HepG2 (cell line): Measurements from ENCODE around the gene KLC4. TPM values are rescaled to one million over a fixed set of nuclear protein-coding genes. Genes with fewer than 3 reads are reported as not detected.
A peak's percentile ranks its signal among the peaks of the same experiment; 100 is the strongest.

Source experiments
- ATAC-seq: fragments of 200-7000 bp; cut with Tn5 transposase; 3 replicates; pipeline ENCODE4 v1.9.1; 2020; ENCODE audit warnings: mild to moderate bottlenecking, moderate library complexity
- Bru-seq: library from RNA; stranded (reverse); fragments of 400-500 nt; gene quantifications from one replicate; lab custom pipeline; 2021; lab: Mats Ljungman, UMichigan
- BruChase-seq, 2 experiments: library from RNA; stranded (reverse); fragments of 400-500 nt; gene quantifications; one replicate each; lab custom pipeline; 2021; lab: Mats Ljungman, UMichigan
- BruUV-seq: library from RNA; stranded (reverse); fragments of 400-500 nt; replicated peaks from 2 replicates; lab custom pipeline; 2021; lab: Mats Ljungman, UMichigan
- CTCF ChIA-PET: fragments of 300-600 bp; formaldehyde crosslinking; extraction: SDS; loops from one replicate; lab custom pipeline; 2021; ENCODE audit warnings: low total read pairs, inconsistent platforms, low intra/inter-chr PET ratio; lab: Yijun Ruan, JAX
- POLR2A ChIA-PET: fragments of 350-600 bp; sonication (Branson Sonifier 250); formaldehyde crosslinking; loops from one replicate; lab custom pipeline; 2020; ENCODE audit warnings: antibody characterized with exemption, inconsistent platforms; lab: Yijun Ruan, JAX
- DNase-seq: peaks from one replicate; pipeline ENCODE4 v3.0.0-alpha.2; 2015; ENCODE audit warnings: low spot score
- FAIRE-seq: peaks from 3 replicates; lab custom pipeline; 2011; peaks lifted over from hg19 to GRCh38; lab: Jason Lieb, UNC
- H2AFZ ChIP-seq: one replicate; pipeline ENCODE4 v1.6.1; 2011; ENCODE audit warnings: low read length, inconsistent platforms
- H3K27ac ChIP-seq: fragments of 300-600 bp; 3 replicates; pipeline ENCODE4 v1.8.0; 2011; ENCODE audit warnings: mixed run types, mild to moderate bottlenecking, mixed read lengths, low read length, inconsistent platforms; ENCODE audit not compliant: insufficient read depth; ENCODE audit errors: extremely low read length
- H3K27me3 ChIP-seq, 2 experiments: fragments of 200-600 bp in 1 of 2; 2 replicates in 1 of 2; 3 replicates in 1 of 2; pipeline versions ENCODE4 v1.6.0 to v1.8.0; 2011; ENCODE audit warnings: low read length in 2 of 2, mild to moderate bottlenecking in 2 of 2, moderate library complexity in 2 of 2, inconsistent platforms in 1 of 2; ENCODE audit not compliant: insufficient read depth in 2 of 2, control insufficient read depth in 1 of 2
- H3K36me3 ChIP-seq, 2 experiments: fragments of 200-600 bp in 1 of 2; replicated peaks in 1 of 2; 2 replicates in 1 of 2; 3 replicates in 1 of 2; pipeline versions ENCODE4 v1.5.1 to v1.8.0; 2011; ENCODE audit warnings: low read length in 2 of 2, inconsistent platforms in 1 of 2; ENCODE audit not compliant: insufficient read depth in 2 of 2, control insufficient read depth in 1 of 2
- H3K4me1 ChIP-seq: 2 replicates; pipeline ENCODE4 v1.5.1; 2012; ENCODE audit warnings: low read length, inconsistent platforms; ENCODE audit not compliant: insufficient read depth
- H3K4me2 ChIP-seq: 2 replicates; pipeline ENCODE4 v1.6.0; 2011; ENCODE audit warnings: low read depth, low read length, inconsistent platforms
- H3K4me3 ChIP-seq, 3 experiments: fragments of 200-600 bp in 1 of 3; sonication (generic), shearing (Covaris generic) in 1 of 3; replicated peaks in 1 of 3; 2 replicates each; pipeline ENCODE4 v1.5.1; 2011 to 2016; ENCODE audit warnings: low read length in 3 of 3, inconsistent platforms in 2 of 3, low read depth in 2 of 3, mild to moderate bottlenecking in 2 of 3, control low read depth in 1 of 3, mixed read lengths in 1 of 3; ENCODE audit not compliant: insufficient read depth in 1 of 3
- H3K79me2 ChIP-seq: one replicate; pipeline ENCODE4 v1.6.1; 2011; ENCODE audit warnings: low read length, inconsistent platforms; ENCODE audit not compliant: insufficient read depth
- H3K9ac ChIP-seq: 2 replicates; pipeline ENCODE4 v1.6.0; 2011; ENCODE audit warnings: mild to moderate bottlenecking, low read depth, low read length, inconsistent platforms; ENCODE audit not compliant: insufficient read depth
- H3K9me3 ChIP-seq: 2 replicates; pipeline ENCODE4 v1.5.1; 2012; ENCODE audit warnings: mild to moderate bottlenecking, low read length
- H4K20me1 ChIP-seq: 2 replicates; pipeline ENCODE4 v1.6.0; 2011; ENCODE audit warnings: inconsistent platforms, mild to moderate bottlenecking, low read length, moderate library complexity; ENCODE audit not compliant: insufficient read depth
- EP300 ChIP-seq, 3 experiments: sonication (generic) in 1 of 3; formaldehyde crosslinking in 1 of 3; IDR thresholded peaks; 2 replicates each; pipeline versions ENCODE4 v1.5.1 to v1.6.1; 2011 to 2020; ENCODE audit warnings: low read depth in 2 of 3, low read length in 2 of 3, borderline replicate concordance in 1 of 3, improper control_type of control experiment in 1 of 3, mild to moderate bottlenecking in 1 of 3, missing genetic modification reagents in 1 of 3, moderate library complexity in 1 of 3
- GLI4 ChIP-seq: sonication (generic); formaldehyde crosslinking; IDR thresholded peaks from 2 replicates; pipeline ENCODE4 v1.5.1; 2020; ENCODE audit warnings: missing genetic modification reagents, mild to moderate bottlenecking, moderate library complexity, borderline replicate concordance
- JUND ChIP-seq: sonication (generic); formaldehyde crosslinking; IDR thresholded peaks from 2 replicates; pipeline ENCODE4 v1.8.0; 2022; ENCODE audit warnings: mild to moderate bottlenecking, missing genetic modification reagents
- MTF2 ChIP-seq: sonication (generic); formaldehyde crosslinking; IDR thresholded peaks from 2 replicates; pipeline ENCODE4 v1.5.0; 2020; ENCODE audit warnings: missing genetic modification reagents, borderline replicate concordance
- NFYC ChIP-seq: IDR thresholded peaks from 2 replicates; pipeline ENCODE4 v1.6.1; 2016; ENCODE audit warnings: missing genetic modification reagents, missing compliant biosample characterization
- PPARG ChIP-seq: conservative IDR thresholded peaks from 2 replicates; pipeline ENCODE4 v1.6.1; 2016; ENCODE audit warnings: missing biosample characterization, missing genetic modification reagents
- THAP11 ChIP-seq: IDR thresholded peaks from 2 replicates; pipeline ENCODE4 v1.6.1; 2016; ENCODE audit warnings: missing biosample characterization, missing genetic modification reagents
- YY1 ChIP-seq: IDR thresholded peaks from 2 replicates; pipeline ENCODE4 v1.6.1; 2011; ENCODE audit warnings: low read length, low read depth, moderate library complexity, mild to moderate bottlenecking; ENCODE audit not compliant: insufficient read depth, insufficient replicate concordance
- ZFP1 ChIP-seq: IDR thresholded peaks from 2 replicates; pipeline ENCODE4 v1.6.1; 2016
- ZNF205 ChIP-seq: IDR thresholded peaks from 2 replicates; pipeline ENCODE4 v1.6.1; 2018; ENCODE audit warnings: missing biosample characterization, missing genetic modification reagents
- ZNF296 ChIP-seq: sonication (generic); formaldehyde crosslinking; conservative IDR thresholded peaks from 2 replicates; pipeline ENCODE4 v1.5.0; 2020; ENCODE audit warnings: mild to moderate bottlenecking, missing genetic modification reagents
- ZNF569 ChIP-seq: sonication (generic); formaldehyde crosslinking; IDR thresholded peaks from 2 replicates; pipeline ENCODE4 v1.5.0; 2020; ENCODE audit warnings: mild to moderate bottlenecking, missing genetic modification reagents, moderate library complexity, borderline replicate concordance
- ZNF768 ChIP-seq: sonication (generic); formaldehyde crosslinking; IDR thresholded peaks from 2 replicates; pipeline ENCODE4 v1.4.0; 2020; ENCODE audit warnings: missing genetic modification reagents
- ZNF775 ChIP-seq: sonication (generic); formaldehyde crosslinking; IDR thresholded peaks from 2 replicates; pipeline ENCODE4 v1.4.0; 2020; ENCODE audit warnings: missing genetic modification reagents, mild to moderate bottlenecking, moderate library complexity, borderline replicate concordance
- WGBS: methylation state at CpG from one replicate; pipeline ENCODE4 v1.1.6; 2017; ENCODE audit warnings: low lambda C conversion rate; 5-methylcytosine and 5-hydroxymethylcytosine counted together
- in situ Hi-C: cut with HindIII; loops from 2 replicates; pipeline ENCODE4 v1.10.0; 2017; ENCODE audit warnings: low pct_unique_long_range_greater_than_20kb; ENCODE audit not compliant: extremely low pct_ligation_motif_present
- intact Hi-C: fragments of 100-400 bp; cut with micrococcal nuclease; formaldehyde crosslinking; loops from one replicate; pipeline ENCODE4 v1.10.0; 2022; ENCODE audit not compliant: unreplicated experiment
- long read RNA-seq, 2 experiments: library from RNA in 1 of 2; library from polyadenylated mRNA in 1 of 2; stranded (forward) in 1 of 2; unstranded in 1 of 2; transcript quantifications; one replicate each; pipeline ENCODE4 v2.0.0, GENCODE V29; 2019 to 2022
- polyA minus RNA-seq, 3 experiments: library from RNA; depleted of rRNA, polyadenylated mRNA; stranded (reverse); fragments of >200 nt; gene quantifications; 2 replicates each; pipeline ENCODE4 v1.2.3, GENCODE V29; 2011; ENCODE audit warnings: low replicate concordance in 1 of 3
- polyA plus RNA-seq, 8 experiments: library from polyadenylated mRNA; depleted of rRNA in 3 of 8; stranded (reverse) in 7 of 8; unstranded in 1 of 8; fragments of >200 nt; fragmentation: Illumina TruSeq in 4 of 8; extraction: Trizol in 4 of 8; gene quantifications; 2 replicates each; pipeline versions ENCODE4 v1.2.1 to v1.2.3, GENCODE V29; 2011 to 2016; ENCODE audit warnings: low read depth in 4 of 8, missing spikeins in 1 of 8, mixed read lengths in 1 of 8; ENCODE audit not compliant: insufficient read depth in 1 of 8
- total RNA-seq, 5 experiments: library from RNA; depleted of rRNA; stranded (reverse); fragments of >200 nt; fragmentation: Illumina TruSeq; extraction: Trizol; gene quantifications; 2 replicates each; pipeline ENCODE4 v1.2.3, GENCODE V29; 2016; ENCODE audit warnings: low read depth in 1 of 5
- TF ChIP-seq, protein P1 (sequence below): IDR thresholded peaks from 2 replicates; pipeline ENCODE4 v1.6.1; 2016; ENCODE audit warnings: missing compliant biosample characterization, missing genetic modification reagents, borderline replicate concordance

Gene KLC4
- total RNA-seq (2016; rRNA removed; fragmentation: Illumina TruSeq; extraction: Trizol): 45.4 and 45.8 TPM in 2 replicates
- 8.5 and 8.8 TPM in 2 replicates for total RNA-seq (2016; cell fraction: cytosol; rRNA removed; fragmentation: Illumina TruSeq; extraction: Trizol; ENCODE audit: low read depth)
- total RNA-seq (2016; cell fraction: insoluble cytoplasmic fraction; rRNA removed; fragmentation: Illumina TruSeq; extraction: Trizol): 47.2 and 51.0 TPM in 2 replicates
- 13.3 and 15.2 TPM in 2 replicates for total RNA-seq (2016; cell fraction: membrane; rRNA removed; fragmentation: Illumina TruSeq; extraction: Trizol)
- 35.8 and 40.4 TPM in 2 replicates for total RNA-seq (2016; cell fraction: nucleus; rRNA removed; fragmentation: Illumina TruSeq; extraction: Trizol)
- polyA plus RNA-seq (2011; rRNA removed): 70.4 and 89.4 TPM in 2 replicates
- polyA plus RNA-seq (2011; cell fraction: cytosol; rRNA removed): 29.9 and 38.2 TPM in 2 replicates
- 249 and 270 TPM in 2 replicates for polyA plus RNA-seq (2011; cell fraction: nucleus; rRNA removed)
- 56.0 and 58.1 TPM in 2 replicates for polyA plus RNA-seq (2012)
- 4.5 and 5.4 TPM in 2 replicates for polyA plus RNA-seq (2016; cell fraction: cytosol; fragmentation: Illumina TruSeq; extraction: Trizol; ENCODE audit: low read depth)
- polyA plus RNA-seq (2016; cell fraction: insoluble cytoplasmic fraction; fragmentation: Illumina TruSeq; extraction: Trizol; ENCODE audit: low read depth): 32.7 and 33.8 TPM in 2 replicates
- 6.9 and 7.6 TPM in 2 replicates for polyA plus RNA-seq (2016; cell fraction: membrane; fragmentation: Illumina TruSeq; extraction: Trizol; ENCODE audit: low read depth)
- 72.9 and 91.6 TPM in 2 replicates for polyA plus RNA-seq (2016; cell fraction: nucleus; fragmentation: Illumina TruSeq; extraction: Trizol; ENCODE audit: insufficient read depth, low read depth)
- polyA minus RNA-seq (2011; rRNA and poly(A)+ RNA removed; ENCODE audit: low replicate concordance): 12.0 and 88.9 TPM in 2 replicates
- 22.5 and 32.4 TPM in 2 replicates for polyA minus RNA-seq (2011; cell fraction: cytosol; rRNA and poly(A)+ RNA removed)
- polyA minus RNA-seq (2011; cell fraction: nucleus; rRNA and poly(A)+ RNA removed): 64.2 and 74.3 TPM in 2 replicates
- percentile 70 among the genes with signal in this experiment for Bru-seq, nascent RNA
- BruChase-seq, experiment 1, labeled RNA remaining after a 6-hour chase: percentile 71 among the genes with signal in this experiment
- BruChase-seq, experiment 2, labeled RNA remaining after a 2-hour chase: percentile 73 among the genes with signal in this experiment
- long read RNA-seq, experiment 1, partial matches to known transcripts: 28 of 35 reads
- long read RNA-seq, experiment 1, other reads (novel, unspliced or antisense): 2 of 35 reads
- long read RNA-seq, experiment 2, transcript KLC4-202 (16 exons, 2,404 nt): major isoform, 7 of 55 reads
- long read RNA-seq, experiment 2, partial matches to known transcripts: 31 of 55 reads
- long read RNA-seq, experiment 2, other reads (novel, unspliced or antisense): 13 of 55 reads

- WGBS: under 1% methylated on average over 41 of the region's 64 CpGs
- Histone ChIP-seq H4K20me1 (no peaks in the 10 kb centered on the region), H3K36me3 (peaks cover 2 to 36% of the 10 kb centered on the region in 2 experiments; a peak in 4 of 5 replicates), H2AFZ (peak within 1 kb of the TSS; percentile 92), H3K4me1 (peaks cover 37% of the 10 kb centered on the region), H3K79me2 (peaks cover 35% of the 10 kb centered on the region), H3K27ac (peak within 1 kb of the TSS; percentile 91), H3K27me3 (no peaks in the 10 kb centered on the region; a peak in 1 of 5 replicates), H3K9me3 (no peaks in the 10 kb centered on the region), H3K4me2 (peak within 1 kb of the TSS; percentile 91), H3K4me3 (peak within 1 kb of the TSS; percentile 74 to 99 (median 93)), H3K9ac (peak within 1 kb of the TSS; percentile 88)
- ATAC-seq: peak; percentile 82
- intact Hi-C loops (loop anchor here (1.0 to 2.0 kb wide), 3 partner anchors 17 to 158 kb away; partner anchors contain the start of genes KLHDC3 and PTK7), in situ Hi-C loops (no loop called here)
- CTCF ChIA-PET: no interaction called here
- peak; percentile 99 for DNase-seq
- no TSS peak for BruUV-seq
- peak; percentile 100 for FAIRE-seq
- POLR2A ChIA-PET: interaction anchor here (0.6 to 3.3 kb wide), 54 partner anchors 10 to 317 kb away, joined by 3 to 103 read pairs (median 6); partner anchors contain the start of genes CNPY3, CUL9, DNPH1 and GNMT
- peak; percentile 84 for TF ChIP-seq NFYC (CRISPR knock-in tag)
- 0 out of 2 replicates have a peak, but pooled peaks have one; percentile 44 for TF ChIP-seq JUND (CRISPR knock-in tag)
- peak; percentile 64; the same call in 1 of the 2 replicates for TF ChIP-seq ZNF775
- no peak; the same call in 1 of the 2 replicates for TF ChIP-seq GLI4 (CRISPR knock-in tag)
- TF ChIP-seq THAP11 (CRISPR knock-in tag): peak; percentile 94
- TF ChIP-seq ZNF569 (CRISPR knock-in tag): no peak
- 0 out of 2 replicates have a peak, but pooled peaks have one; percentile 14 for TF ChIP-seq ZFP1 (CRISPR knock-in tag)
- TF ChIP-seq MTF2 (CRISPR knock-in tag): no peak
- TF ChIP-seq EP300 (IDR thresholded peaks at IDR 0.05; ENCODE audit: low read depth in 2 of 2, low read length in 2 of 2): peak in 1 of 2 experiments; percentile 18; a peak in 1 of 4 replicates
- TF ChIP-seq EP300 (CRISPR knock-in tag; IDR thresholded peaks at IDR 0.05; ENCODE audit: borderline replicate concordance): no peak
- TF ChIP-seq ZNF205 (CRISPR knock-in tag): no peak; the same call in 1 of the 2 replicates
- TF ChIP-seq, protein P1, sequence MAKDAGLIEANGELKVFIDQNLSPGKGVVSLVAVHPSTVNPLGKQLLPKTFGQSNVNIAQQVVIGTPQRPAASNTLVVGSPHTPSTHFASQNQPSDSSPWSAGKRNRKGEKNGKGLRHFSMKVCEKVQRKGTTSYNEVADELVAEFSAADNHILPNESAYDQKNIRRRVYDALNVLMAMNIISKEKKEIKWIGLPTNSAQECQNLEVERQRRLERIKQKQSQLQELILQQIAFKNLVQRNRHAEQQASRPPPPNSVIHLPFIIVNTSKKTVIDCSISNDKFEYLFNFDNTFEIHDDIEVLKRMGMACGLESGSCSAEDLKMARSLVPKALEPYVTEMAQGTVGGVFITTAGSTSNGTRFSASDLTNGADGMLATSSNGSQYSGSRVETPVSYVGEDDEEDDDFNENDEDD (CRISPR knock-in tag): peak; percentile 66; the same call in 1 of the 2 replicates
- TF ChIP-seq PPARG (CRISPR knock-in tag): 0 out of 2 replicates have a peak, but pooled peaks have one; percentile 13
- TF ChIP-seq ZNF296 (CRISPR knock-in tag): no peak
- TF ChIP-seq ZNF768 (CRISPR knock-in tag): peak; percentile 87
- peak; percentile 97 for TF ChIP-seq YY1
These were observed at the start of gene KLC4, which contains the start of gene MRPL2 for GRCh38 chr6:43059168-43060033. Gene KLC4, plus strand, starts transcription at chr6:43059631. Its CDS starts 1,705 bp downstream, at chr6:43061336. Gene MRPL2, minus strand, starts transcription at chr6:43059434. Its CDS starts 53 bp downstream, at chr6:43059381.
